ENCODE measurements around the gene FRMD5. TPM values are rescaled to one million over a fixed set of nuclear protein-coding genes. Genes with fewer than 3 reads are reported as not detected.
A peak's percentile ranks its signal among the peaks of the same experiment; 100 is the strongest.

FRMD5 gene
- total RNA-seq, 1 donor from 2014 or later: 1.5 TPM

DNA sequence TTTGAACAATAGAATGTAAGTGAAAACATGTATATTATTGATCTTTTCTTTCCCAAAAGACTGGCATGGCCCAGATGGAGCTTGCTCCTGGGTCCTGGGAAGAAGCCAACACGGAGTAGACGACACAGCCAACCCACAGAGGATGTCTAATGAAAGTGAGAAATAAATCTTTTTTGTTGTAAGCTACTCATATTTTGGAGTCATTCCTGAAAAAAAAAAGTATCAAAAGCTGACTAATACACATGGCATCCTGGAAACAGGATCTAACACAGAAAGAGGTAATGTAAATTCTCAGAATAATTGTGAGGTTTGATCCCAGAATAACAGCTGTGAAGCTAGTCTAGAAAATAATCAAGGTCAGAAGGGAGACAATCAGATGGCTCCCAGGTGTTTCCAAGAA lies 12.6 kb upstream of the FRMD5 start:
- no peaks in the 10 kb centered on the region for H3K9me3 Mint-ChIP-seq (ENCODE audit: low read depth)
- H3K27me3 Mint-ChIP-seq (ENCODE audit: low read depth): peaks cover 3% of the 10 kb centered on the region
- no peak overlapping the region for H3K4me3 Mint-ChIP-seq (ENCODE audit: unreplicated experiment)
- H3K36me3 Mint-ChIP-seq (ENCODE audit: low read depth): no peaks in the 10 kb centered on the region
- H3K27ac Mint-ChIP-seq (ENCODE audit: unreplicated experiment): peak overlapping the region; percentile 58
- TF ChIP-seq, protein P1, sequence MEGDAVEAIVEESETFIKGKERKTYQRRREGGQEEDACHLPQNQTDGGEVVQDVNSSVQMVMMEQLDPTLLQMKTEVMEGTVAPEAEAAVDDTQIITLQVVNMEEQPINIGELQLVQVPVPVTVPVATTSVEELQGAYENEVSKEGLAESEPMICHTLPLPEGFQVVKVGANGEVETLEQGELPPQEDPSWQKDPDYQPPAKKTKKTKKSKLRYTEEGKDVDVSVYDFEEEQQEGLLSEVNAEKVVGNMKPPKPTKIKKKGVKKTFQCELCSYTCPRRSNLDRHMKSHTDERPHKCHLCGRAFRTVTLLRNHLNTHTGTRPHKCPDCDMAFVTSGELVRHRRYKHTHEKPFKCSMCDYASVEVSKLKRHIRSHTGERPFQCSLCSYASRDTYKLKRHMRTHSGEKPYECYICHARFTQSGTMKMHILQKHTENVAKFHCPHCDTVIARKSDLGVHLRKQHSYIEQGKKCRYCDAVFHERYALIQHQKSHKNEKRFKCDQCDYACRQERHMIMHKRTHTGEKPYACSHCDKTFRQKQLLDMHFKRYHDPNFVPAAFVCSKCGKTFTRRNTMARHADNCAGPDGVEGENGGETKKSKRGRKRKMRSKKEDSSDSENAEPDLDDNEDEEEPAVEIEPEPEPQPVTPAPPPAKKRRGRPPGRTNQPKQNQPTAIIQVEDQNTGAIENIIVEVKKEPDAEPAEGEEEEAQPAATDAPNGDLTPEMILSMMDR (IDR thresholded peaks at IDR 0.05): no peak
- peaks cover 11% of the 10 kb centered on the region for H3K4me1 Mint-ChIP-seq (ENCODE audit: low read depth)
- no peak for DNase-seq (ENCODE audit: low spot score)

DNA sequence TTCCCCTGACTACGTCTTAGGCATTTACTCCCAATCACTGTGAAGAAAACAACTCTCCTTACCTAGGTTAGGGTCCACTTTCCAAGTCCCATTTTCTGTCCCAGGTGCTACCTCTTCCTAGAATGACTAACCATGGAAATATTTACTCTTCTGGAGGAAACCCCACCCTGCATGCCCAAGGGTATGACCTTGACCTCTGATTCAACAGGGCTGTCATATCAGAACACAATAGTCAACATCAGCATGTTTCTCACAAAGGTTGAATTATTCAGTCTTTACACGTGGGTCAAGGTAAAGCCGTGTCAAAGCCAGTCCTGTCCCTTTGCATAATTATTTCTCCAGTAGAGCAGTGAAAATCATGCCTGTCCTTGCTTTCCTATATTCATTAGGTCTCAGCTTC lies 4.3 kb upstream of the FRMD5 start:
- Mint-ChIP-seq H3K27ac (ENCODE audit: unreplicated experiment) (no peak overlapping the region), H3K9me3 (ENCODE audit: low read depth) (no peaks in the 10 kb centered on the region), H3K4me3 (ENCODE audit: unreplicated experiment) (no peak overlapping the region), H3K36me3 (ENCODE audit: low read depth) (no peaks in the 10 kb centered on the region), H3K4me1 (ENCODE audit: low read depth) (peaks cover 9% of the 10 kb centered on the region), H3K27me3 (ENCODE audit: low read depth) (peaks cover 30% of the 10 kb centered on the region)
- no peak for DNase-seq (ENCODE audit: low spot score)
- TF ChIP-seq, protein P1 (IDR thresholded peaks at IDR 0.05): no peak

DNA sequence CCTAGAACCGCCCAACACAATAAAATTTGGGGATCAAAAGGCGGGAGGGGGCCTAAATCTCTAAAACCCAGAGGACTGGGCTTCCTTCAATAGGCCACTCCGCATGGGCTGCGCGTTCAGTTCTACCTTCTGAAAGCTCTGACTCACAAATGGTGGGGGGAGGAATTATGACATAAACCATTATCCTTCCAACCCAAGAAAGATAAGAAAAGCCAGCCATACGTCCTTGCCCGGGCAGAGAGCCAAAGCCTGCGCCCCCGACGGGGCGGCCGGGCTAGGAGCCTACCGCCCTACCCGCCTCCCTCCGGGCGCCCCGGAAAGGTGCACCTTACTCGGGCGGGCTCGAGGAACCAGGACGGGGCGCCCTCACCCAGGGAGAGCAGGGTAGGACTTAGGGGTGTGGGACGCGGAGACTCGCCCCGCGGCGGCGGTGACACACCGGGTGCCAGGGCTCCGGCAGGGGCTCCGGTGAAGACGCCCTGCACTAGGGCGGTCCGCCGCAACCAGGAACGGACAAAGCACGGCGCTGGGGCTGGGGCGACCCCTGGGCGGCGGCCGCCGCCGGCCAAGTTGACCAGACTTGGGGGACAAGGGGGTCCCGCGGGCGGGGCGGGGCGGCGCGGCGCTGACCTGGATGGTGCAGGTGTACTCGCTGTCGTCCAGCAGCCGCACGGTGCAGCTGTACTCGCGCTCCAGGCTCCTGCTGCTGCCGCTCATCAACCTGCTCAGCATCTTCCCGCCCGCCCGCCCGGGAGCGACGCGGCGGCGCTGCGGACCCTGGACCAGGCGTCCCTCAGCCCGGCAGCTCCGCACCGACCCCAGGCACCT lies 534 bp downstream of the FRMD5 start:
- DNase-seq (ENCODE audit: low spot score): peak; percentile 86
- Mint-ChIP-seq H3K27me3 (ENCODE audit: low read depth) (peaks cover 38% of the 10 kb centered on the region), H3K27ac (ENCODE audit: unreplicated experiment) (peak overlapping the region; percentile 59), H3K36me3 (ENCODE audit: low read depth) (no peaks in the 10 kb centered on the region), H3K4me1 (ENCODE audit: low read depth) (peaks cover 20% of the 10 kb centered on the region), H3K4me3 (ENCODE audit: unreplicated experiment) (peak overlapping the region; percentile 90), H3K9me3 (ENCODE audit: low read depth) (no peaks in the 10 kb centered on the region)
- TF ChIP-seq, protein P1 (IDR thresholded peaks at IDR 0.05): no peak

DNA sequence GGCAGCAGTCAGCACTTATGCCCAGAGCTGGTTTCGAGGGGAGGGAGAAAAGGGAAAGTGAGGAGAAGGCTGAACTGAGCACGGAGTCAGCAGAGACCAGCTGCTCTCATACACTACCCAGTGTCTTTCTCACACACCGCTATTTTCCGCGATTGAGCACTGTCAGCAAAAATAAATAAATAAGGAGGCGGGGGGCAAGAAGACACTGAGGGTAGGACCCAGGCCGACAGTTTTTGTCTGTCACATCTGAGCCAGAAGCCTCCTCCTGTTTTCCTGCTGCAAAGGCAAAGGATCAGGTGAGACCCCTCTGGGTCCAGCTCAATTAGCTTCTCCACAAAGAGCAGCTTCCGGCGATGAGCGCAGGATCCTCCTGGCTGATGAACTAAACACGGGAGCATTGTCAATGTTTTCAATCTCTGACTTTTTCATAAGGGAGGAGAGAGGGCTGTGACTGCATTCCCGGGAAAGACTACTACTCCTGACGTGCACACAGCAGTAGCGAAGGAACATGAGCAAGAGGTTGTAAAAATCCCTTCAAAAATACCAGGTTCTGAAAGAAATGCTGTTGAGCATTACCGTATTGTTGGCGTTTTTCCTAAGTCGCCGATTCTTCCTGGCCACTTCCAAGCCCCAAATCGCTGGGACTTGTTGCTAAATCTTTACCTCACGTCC lies 1.3 kb downstream of the FRMD5 start:
- H3K9me3 Mint-ChIP-seq (ENCODE audit: low read depth): no peaks in the 10 kb centered on the region

DNA sequence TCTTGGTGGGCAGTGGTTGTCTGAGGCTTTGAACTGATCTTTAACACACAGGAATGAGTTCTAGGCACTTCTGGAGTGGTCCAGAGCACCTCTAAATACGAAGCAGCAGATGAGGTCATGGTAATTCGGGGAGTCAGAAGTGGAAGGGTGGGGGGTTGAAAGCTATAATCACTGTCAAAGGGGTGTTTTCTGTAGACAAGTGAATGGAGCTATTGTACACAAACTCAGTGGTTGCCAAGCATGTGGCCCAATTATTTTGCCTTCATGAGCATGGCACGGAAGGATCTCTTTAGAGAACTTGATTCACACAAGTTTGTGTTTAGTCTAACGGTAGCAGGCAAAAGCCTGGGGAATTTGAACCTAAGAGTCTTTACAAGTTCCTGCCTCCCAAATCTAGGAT lies 6.3 kb downstream of the FRMD5 start:
- Mint-ChIP-seq H3K4me3 (ENCODE audit: unreplicated experiment) (no peak overlapping the region), H3K36me3 (ENCODE audit: low read depth) (peaks cover 2% of the 10 kb centered on the region), H3K27me3 (ENCODE audit: low read depth) (peaks cover 30% of the 10 kb centered on the region), H3K27ac (ENCODE audit: unreplicated experiment) (no peak overlapping the region), H3K9me3 (ENCODE audit: low read depth) (no peaks in the 10 kb centered on the region), H3K4me1 (ENCODE audit: low read depth) (peaks cover 6% of the 10 kb centered on the region)
- TF ChIP-seq, protein P1 (IDR thresholded peaks at IDR 0.05): no peak
- no peak for DNase-seq (ENCODE audit: low spot score)

More for the DNA sequence above, 1.3 kb downstream of the FRMD5 start:
- peaks cover 39% of the 10 kb centered on the region for H3K27me3 Mint-ChIP-seq (ENCODE audit: low read depth)
- no peak for DNase-seq (ENCODE audit: low spot score)
- peaks cover 20% of the 10 kb centered on the region for H3K4me1 Mint-ChIP-seq (ENCODE audit: low read depth)
- no peaks in the 10 kb centered on the region for H3K36me3 Mint-ChIP-seq (ENCODE audit: low read depth)
- TF ChIP-seq, protein P1 (IDR thresholded peaks at IDR 0.05): no peak
- peak overlapping the region; percentile 59 for H3K27ac Mint-ChIP-seq (ENCODE audit: unreplicated experiment)
- peak overlapping the region; percentile 90 for H3K4me3 Mint-ChIP-seq (ENCODE audit: unreplicated experiment)

Data from chondrocyte (in vitro differentiated cells).